ENCODE results near the gene TESK2. TPM values are rescaled to one million over a fixed set of nuclear protein-coding genes. Genes with fewer than 3 reads are reported as not detected.

TESK2 gene
- total and polyA plus RNA-seq, 2 of the 8 experiments (the other 6 are each of a cell fraction or from before 2014, with no cell fraction given), result 10.8 to 12.6 TPM

DNA sequence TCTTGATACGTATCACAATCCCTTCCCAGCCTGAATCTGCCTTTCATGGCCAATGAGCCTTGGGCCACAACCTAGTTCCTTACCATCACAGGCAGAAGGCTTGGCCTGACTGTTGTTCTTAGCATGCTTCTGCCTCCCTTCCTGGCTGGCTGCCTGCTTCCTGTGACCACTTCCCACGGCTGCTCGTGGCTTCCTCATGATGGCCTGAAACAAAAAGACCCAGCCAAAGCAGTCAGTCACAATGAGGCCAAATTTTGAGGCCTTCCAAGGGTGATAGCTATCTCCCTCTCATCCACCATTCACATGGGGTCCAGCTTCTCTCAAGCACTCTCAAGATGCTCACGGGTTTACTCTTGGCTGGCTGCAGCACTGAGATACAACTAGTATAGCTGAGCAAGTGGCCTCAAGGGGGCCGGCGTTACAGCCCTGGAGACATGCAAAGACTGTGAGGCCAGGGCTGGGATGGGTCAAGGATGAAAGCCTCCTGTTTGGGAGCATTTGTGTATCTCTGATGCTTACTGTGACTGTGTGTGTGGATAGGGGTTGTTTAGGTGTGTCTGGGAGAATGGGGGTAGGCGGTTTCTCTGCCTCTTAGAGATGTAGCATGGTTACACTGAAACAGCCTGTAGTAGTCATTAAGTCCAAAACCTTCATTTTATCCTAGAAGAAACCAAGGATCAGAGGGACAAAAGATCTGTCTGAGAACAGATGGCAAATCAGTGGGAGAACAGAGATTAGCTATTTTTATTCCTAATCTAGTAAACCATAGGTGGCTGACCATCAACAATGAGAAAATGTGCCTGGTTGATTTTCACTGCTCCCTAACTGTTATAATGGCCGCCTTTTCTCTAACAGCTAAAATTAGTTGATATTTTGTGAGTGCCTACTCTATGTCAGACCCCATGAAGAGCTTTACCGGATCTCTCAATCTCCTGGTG, 156.4 kb downstream of the TESK2 start (continued):
- no peak for TF ChIP-seq RNF2 (IDR thresholded peaks at IDR 0.05; ENCODE audit: borderline replicate concordance, low read depth, low read length, missing control alignments, poor library complexity, severe bottlenecking)
- no peak for TF ChIP-seq KDM1A (IDR thresholded peaks at IDR 0.05; ENCODE audit: borderline replicate concordance, low read length)
- TF ChIP-seq KDM4A (IDR thresholded peaks at IDR 0.05; ENCODE audit: low read depth, low read length, severe bottlenecking), result no peak
